Activated CD4-positive, alpha-beta T cell treated with anti-CD3 and anti-CD28 coated beads for 4 hours (primary cell): Measurements from ENCODE around the gene SCT.

ENCODE experiments used
- DNase-seq, 2 donors: peaks; one replicate each; pipeline ENCODE4 v3.0.0-alpha.2; 2020

SCT gene

DNA sequence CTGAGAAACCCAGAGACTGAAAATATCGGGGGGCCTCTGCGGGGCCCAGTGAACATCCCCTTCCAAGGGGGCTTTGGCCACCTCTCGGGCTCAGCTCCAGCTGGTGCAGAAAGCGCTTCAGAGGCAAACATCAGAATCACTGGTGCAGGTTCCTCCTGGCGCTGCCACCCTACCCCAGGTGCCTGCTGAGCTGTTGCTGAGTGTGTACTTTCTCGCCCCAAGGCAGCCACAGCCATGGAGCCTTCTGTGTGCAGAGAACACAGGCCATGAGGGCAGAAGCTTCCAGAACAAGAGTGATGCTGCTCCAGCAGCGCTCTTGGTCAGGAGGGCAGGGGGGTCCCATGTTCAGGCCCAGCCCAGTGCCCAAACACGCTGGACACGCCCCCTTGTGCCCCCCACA lies 16.4 kb upstream of the SCT start:
- DNase-seq: no peak

DNA sequence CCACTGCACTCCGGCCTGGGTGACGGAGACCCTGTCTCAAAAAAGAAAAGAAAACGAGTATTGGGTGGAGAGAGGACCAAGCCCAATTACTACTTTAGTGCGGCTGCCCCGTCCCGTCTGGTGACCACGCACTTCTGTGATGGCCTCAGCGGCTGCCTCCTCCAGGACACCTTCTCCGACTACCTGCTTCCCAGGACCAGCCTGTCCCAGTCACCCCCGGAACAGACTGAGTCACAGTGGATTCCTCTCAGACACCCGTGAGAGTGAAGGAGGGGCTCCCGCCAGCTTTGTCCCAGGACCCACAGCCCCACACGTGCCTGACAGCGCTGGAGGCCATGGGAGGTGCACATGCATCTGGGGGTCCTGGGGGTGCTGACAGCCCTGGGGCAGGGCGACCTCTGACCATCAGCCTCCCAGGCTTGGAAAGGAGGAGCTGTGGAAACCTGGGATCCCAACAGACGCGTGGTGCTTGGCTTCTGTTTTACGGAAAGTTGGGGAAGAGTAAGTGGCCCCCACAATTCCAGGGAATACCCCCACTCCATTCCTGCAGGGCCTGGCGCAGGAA lies 14.9 kb upstream of the SCT start:
- no peak for DNase-seq

DNA sequence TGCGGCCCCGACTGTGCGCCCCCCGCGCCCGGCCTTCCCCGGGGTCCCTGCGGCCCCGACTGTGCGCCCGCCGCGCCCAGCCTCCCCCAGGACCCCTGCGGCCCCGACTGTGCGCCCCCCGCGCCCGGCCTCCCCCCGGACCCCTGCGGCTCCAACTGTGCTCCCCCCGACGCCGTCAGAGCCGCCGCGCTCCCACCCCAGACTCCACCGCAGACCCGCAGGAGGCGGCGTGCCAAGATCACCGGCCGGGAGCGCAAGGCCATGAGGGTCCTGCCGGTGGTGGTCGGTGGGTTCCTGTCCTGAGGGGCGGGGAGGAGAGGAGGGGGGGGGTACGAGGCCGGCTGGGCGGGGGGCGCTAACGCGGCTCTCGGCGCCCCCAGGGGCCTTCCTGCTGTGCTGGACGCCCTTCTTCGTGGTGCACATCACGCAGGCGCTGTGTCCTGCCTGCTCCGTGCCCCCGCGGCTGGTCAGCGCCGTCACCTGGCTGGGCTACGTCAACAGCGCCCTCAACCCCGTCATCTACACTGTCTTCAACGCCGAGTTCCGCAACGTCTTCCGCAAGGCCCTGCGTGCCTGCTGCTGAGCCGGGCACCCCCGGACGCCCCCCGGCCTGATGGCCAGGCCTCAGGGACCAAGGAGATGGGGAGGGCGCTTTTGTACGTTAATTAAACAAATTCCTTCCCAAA lies 13.2 kb upstream of the SCT start:
- DNase-seq: no peak

DNA sequence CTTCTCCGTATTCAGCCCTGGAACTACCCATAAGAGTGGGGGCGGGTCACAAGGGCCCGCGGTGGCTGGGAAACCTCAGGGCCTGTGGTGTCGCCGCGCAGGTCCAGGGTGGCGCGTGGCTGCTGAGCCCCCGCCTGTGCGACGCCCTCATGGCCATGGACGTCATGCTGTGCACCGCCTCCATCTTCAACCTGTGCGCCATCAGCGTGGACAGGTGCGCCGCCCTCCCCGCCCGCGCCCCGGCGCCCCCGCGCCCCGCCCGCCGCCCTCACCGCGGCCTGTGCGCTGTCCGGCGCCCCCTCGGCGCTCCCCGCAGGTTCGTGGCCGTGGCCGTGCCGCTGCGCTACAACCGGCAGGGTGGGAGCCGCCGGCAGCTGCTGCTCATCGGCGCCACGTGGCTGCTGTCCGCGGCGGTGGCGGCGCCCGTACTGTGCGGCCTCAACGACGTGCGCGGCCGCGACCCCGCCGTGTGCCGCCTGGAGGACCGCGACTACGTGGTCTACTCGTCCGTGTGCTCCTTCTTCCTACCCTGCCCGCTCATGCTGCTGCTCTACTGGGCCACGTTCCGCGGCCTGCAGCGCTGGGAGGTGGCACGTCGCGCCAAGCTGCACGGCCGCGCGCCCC lies 12.5 kb upstream of the SCT start:
- DNase-seq: no peak

DNA sequence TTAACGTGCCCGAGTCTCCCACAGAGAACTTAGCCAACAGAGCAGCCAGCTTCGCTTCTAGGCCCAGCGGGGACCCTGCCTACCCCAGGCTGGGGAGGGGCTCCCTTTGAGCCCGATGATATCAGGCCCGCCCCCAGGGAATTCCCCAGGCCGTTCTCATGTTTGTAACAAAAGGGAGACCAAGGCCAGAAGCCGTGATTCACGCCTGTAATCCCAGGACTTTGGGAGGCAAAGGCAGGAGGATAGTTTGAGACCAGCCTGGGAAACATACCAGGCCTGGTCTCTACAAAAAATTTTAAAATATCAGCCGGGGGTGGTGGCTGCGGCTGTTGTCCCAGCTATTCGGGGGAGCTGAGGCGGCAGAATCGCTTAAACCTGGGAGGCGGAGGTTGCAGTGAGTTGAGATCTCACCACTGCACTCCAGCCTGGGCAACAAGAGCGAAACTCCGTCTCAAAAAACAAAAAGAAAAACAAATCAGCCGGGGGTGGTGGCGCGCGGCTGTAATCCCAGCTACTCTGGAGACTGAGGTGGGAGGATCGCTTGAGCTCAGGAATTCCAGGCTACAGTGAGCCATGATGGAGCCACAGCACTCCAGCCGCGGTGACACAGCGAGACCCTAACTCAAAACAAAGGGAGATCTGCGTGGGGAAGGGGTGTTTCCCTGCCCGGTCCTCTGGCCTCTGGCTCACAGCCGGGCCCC lies 11.8 kb upstream of the SCT start:
- no peak for DNase-seq

DNA sequence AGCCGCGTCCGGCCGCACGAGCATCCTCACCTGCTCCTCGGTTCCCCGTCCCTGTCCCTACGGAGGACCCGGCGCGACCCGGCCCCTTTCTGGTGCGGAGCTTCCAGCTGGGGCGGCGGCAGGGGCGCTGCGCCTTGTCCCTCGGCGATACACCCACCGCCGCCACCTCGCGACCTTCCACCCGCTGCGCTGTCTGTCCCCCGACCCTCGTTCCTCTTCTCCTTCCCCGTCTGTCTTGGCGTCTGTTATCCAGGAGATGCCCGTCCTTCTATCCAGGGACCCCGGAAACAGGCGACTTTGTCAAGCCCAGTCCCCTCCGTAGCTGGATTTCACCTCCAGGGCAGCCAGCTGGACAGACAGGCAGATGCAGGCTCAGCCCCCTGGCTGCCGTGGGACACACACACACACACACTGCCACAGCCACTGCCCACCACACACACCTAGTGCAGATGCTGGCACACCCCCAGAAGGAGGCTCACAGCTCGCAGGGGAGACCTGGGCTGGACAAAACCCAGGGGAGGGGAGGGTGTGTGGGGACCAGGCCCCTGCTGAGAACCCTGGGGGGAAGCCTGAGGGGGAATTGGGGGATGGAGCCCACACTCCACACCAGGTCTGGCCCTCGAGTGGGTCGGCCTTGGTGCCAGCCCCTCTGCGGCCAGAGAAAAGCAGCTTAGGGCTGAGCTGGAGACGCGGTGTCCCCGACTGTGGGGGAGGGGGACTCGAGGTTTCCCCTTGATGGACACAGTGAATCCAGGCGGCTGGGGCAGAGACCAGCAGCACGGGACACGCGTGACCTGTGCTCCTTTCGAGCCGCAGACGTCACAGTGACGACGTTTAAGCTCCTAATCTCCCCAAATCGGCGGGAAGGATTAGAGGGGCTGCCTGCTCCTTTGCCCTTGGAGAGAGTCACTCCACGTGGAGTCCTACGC lies 10.9 kb upstream of the SCT start:
- DNase-seq: no peak

DNA sequence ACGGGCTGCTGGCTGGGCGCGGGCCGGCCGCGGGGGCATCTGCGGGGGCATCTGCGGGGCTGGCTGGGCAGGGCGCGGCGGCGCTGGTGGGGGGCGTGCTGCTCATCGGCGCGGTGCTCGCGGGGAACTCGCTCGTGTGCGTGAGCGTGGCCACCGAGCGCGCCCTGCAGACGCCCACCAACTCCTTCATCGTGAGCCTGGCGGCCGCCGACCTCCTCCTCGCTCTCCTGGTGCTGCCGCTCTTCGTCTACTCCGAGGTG lies 10.3 kb upstream of the SCT start:
- no peak for DNase-seq

DNA sequence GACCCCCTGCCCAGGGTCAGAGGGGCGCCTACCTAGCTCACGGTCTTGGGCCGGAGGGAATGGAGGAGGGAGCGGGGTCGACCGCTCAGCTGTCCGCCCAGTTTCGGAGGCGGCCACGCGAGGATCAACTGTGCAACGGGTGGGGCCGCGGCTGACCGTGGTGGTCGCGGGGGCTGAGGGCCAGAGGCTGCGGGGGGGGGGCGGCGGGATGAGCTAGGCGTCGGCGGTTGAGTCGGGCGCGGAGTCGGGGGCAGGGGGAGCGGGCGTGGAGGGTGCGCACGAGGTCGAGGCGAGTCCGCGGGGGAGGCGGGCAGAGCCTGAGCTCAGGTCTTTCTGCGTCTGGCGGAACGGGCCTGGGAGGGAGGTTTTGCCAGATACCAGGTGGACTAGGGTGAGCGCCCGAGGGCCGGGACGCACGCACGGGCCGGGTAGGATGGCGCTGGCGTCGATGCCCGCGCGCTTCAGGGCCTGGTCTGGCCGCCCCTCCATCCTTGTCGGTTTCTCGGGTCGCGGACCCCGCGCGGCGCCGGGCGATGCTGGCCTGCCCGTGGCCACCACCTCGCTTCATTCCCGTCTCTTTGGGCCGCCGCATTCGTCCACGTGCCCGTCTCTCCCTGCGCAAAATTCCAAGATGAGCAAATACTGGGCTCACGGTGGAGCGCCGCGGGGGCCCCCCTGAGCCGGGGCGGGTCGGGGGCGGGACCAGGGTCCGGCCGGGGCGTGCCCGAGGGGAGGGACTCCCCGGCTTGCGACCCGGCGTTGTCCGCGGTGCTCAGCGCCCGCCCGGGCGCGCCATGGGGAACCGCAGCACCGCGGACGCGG lies 9.7 kb upstream of the SCT start, which contains the start of gene DRD4:
DRD4 (plus strand) TSS at position 759 of the 822 bp plus-strand sequence; CDS start at position 795, 36 bp downstream.
- DNase-seq: no peak

DNA sequence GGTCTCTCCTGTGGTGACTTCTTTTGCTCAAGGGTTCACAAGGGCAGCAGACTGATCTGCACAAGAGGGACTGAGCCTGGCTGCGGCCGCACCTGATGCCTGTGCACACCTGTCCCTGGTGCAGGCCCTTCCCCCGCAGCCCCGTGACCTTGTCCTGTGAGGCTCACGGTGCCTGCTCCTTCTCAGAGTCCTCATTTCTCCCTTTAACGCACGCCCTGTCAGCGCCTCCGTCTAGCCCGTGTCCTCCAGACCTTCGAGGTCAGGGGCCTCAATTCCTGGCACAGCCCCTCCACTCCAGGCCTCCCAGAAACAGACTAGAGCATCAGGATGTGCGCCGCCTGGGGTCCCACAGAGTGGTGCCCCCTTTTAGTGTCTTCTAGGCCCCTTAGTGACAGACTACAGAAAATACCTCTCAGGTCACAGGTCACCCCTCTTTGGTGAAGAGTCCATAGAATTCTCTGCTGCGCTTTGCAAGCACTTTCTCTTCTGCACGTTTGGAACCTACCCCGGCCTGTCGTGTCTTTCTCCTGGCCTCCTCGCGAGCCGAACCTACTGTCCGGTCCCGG lies 9.0 kb upstream of the SCT start:
- no peak for DNase-seq

DNA sequence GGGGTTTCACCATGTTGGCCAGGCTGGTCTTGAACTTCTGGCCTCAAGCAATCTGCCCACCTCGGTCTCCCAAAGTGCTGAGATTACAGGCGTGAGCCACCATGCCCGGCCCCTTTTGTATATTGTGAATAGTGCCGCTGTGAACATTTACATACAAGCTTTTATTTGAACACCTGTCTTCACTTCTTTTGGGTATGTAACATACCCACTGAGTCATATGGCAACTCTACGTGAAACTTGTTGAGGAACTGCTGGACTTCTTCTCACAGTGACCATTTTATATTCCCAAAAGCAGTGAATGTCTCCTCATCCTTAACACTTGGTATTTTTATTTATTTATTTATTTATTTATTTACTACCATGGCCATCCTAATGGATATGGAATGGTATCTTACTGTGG lies 3.9 kb upstream of the SCT start:
- no peak for DNase-seq

DNA sequence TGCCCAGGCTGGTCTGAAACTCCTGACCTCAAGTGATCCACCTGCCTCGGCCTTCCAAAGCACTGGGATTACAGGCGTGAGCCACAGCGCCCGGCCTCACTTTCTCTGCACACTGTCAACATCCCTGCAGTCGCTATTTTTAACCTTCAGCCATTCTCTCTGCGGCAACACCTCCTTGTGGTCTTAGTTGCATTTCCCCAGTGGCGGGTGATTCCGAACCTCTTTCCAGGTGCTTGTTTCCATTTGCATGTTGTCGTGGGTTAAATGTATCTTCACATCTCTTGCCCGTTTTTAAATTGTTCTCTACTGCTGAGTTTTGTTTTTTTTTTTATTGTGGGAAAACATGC lies 2.2 kb upstream of the SCT start:
- DNase-seq: no peak

DNA sequence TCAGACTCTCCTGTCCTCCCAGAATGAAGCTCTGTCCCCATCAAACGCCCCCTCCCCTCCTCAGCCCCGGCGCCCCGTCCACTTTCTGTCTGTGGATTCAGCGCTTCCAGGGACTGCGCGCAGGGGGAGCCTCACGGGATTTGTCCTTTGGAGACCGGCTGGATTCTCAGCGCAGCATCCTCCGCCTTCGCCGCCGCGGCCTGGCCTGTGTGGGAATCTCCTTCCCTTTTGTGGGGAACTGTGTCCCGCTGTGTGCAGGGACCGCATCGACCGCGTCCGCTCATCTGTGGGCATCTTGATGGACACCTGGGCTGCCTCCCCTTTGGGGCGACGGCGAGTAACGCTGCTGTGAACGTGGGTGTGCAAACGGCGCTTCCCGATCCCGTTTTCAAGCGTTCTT lies 1.1 kb upstream of the SCT start:
- DNase-seq: no peak

DNA sequence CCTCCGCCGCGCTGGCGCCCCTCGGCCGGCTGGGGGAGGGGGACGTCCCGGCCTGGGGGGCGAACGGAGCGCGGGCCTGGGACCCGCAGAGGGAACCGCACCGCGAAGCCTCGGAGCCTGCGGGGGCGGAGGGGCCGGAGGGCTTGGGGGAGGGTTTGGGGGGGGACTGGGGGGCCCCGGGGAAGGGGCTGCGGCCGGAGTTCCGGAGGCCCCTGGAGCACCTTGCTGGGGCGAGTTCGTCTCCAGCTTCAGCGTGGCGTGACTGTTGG lies 261 bp upstream of the SCT start:
- no peak for DNase-seq

DNA sequence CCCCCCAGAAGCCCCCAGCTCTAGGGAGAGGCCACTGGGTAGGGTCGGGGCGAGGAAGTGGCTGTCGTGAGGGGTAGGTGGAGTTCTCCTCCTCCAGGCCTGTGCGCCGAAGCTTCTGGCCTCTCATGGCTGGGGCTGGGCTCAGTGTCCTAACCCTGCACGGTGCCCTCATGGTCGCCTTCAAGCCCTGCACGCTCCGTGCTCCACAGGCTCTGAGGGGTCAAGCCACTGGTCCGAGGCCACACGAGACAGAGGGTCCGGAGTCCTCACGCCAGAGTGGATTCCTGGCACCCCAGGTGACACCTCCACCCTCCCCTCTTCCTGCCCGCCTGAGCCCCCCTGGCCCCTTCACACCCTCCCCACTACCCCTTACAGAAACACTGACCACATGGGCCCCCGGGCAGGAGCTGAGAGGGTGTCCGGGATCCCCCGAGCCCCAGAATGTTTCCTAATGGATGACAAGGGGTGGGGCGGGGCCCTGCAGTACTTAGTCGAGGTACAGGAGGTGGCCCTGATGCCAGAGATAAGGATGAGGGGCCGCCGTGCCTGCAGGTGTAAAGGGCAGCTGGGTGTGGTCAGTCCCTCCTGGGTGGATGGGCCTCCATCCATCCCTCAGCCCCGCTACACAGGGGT lies 1.2 kb downstream of the SCT start:
- no peak for DNase-seq

DNA sequence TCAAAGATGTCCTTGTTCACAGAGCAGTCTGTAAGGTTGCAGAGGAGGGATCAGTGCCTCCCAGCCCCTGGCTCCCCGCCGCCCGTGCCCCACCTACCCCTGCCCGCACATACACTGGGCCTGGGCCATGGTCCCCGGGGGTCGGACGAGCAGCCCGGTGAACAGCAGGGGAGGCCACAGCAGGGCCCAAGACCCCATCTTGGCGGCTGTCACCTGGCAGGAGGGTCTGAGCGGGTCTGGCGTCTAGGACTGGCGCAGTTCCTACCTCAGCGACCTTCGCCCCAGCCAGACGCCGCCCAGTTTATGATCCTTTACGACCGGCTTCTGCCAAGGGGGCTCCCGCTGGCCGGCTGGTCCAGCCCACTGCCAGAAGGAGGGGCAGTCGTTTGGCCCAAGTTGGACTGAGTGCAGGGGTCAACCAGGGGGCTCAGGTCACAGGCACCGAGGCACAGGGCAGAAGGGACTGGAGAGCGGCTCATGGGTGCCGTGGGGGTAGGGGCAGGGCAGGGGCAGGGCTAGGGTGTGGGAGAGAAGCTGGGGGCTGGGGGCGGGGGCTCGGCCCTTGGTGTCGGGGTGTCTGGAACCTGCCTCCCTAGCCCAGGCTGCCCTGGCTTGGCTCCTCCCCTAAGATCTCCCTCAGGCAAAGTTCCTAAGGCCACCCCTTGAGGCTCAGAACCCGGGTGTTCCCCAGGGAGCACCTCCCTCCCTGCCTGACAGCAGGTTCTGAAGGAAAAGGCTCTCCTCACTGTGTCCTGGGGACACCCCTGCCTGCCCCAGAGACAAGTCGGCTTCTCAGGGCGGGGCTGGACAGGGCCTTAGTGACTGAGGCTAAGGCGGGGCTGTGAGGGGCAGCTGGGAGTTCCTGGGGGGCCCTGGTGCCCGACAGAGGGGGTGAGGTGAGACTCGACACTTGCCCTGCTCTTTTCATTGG lies 2.0 kb downstream of the SCT start, which contains the start of gene CDHR5:
CDHR5 (minus strand) TSS at position 251 of the 931 bp plus-strand sequence; CDS start at position 198, 53 bp downstream.
- no peak for DNase-seq

DNA sequence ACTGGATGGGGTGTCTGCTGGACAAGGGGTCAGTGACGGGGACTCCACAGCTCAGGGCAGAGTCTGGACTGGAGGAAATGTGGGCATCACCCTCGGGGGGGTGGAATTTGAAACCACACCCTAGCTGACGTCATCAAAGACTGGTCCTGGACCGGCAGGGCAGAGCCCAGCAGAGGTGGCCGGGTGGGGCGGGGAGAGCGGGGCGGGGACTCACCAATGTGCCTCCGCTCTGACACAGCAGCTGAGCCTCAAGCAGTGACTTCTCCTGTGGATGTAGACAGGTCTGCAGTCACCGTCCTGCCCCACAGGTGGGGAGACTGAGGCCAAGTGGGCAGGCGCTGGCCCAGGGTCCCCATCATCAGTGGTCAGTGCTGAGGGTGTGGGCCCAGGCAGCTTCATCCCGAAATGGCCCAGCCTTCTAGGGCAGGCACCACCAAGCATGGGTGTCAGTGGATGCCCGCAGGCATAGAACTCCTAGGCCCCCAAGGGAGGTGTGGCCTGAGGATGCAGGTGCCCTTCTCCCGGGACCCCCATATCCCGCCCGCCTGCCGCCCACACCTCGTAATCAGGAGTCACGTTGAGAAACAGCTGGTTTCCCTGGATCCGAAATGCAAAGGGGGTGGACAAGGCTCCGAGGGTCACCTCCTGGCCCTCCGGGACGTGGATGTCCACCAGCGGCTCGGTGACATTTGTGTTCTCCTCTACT lies 2.8 kb downstream of the SCT start:
- no peak for DNase-seq

DNA sequence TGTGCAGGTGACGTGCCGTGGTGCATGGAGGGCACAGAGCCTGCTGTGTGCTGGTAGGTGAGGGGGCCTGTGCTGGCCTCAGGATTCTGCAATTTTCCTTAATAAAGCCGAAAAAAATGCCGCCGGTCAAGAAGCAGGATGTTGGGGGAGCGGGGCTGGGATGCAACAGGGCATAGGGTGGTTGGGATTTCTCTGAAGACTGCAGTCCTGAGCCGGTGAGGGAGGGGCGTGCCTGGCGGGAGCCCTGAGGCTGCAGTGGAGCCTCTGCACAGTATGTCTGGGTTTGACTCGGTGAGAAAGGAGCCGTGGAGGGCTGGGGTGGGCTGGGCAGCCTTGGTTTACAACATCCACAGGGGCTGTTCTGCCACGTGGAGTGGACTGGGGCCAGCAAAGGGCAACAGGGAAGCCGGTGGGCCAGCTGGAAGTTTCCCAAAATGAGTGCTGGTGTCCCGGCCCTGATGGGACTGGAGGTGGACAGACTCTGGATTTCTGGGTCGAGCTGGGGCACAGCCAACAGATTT lies 3.6 kb downstream of the SCT start:
- DNase-seq: no peak

DNA sequence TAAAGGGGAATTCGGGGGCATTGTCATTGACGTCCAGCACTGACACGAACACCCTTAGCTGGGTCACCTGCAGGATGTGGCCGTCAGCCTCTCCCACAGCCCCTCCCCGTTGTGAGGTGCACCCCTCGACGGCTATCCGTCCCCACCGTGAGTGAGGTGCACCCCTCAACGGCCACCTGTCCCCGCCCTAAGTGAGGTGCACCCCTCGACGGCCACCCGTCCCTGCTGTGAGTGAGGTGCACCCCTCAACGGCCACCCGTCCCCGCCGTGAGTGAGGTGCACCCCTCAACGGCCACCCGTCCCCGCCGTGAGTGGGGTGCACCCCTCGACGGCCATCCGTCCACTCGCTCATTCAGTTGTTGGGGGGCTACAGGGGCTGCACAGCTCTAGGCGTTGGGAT lies 5.1 kb downstream of the SCT start:
- no peak for DNase-seq
